Breast epithelium (tissue), 3 donors: ENCODE measurements around the gene OXLD1.

Experiments
- POLR2A ChIP-seq: fragments of 450-650 bp; IDR thresholded peaks from one replicate; pipeline ENCODE4 v1.6.1; 2016; ENCODE audit warnings: antibody characterized with exemption, mild to moderate bottlenecking, moderate library complexity
- TF ChIP-seq, protein P1 (sequence below), 3 donors: fragments of 450-650 bp; IDR thresholded peaks; one replicate each; pipeline ENCODE4 v1.5.1; 2016 to 2017; ENCODE audit warnings: antibody characterized with exemption in 3 of 3, mild to moderate bottlenecking in 3 of 3, moderate library complexity in 3 of 3

DNA sequence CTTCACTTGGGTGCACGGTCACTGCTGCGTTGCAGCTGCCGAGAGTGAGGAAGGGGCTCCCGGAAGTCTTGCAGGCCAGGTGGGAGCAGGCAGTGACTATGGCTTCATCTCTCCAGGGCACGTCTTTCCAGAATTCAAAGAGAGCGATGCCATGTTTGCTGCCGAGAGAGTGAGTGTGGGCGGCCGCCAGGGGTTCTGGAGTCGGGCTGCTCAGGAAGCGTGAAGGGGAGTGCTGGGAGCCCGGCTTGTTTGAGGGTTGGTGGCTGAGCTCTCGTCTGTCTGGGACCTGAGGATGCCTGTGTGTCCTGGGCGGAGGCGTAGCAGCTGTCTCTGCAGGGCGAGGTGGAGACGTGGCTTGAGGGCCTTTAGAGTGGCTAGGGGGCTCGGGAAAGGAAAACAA is 23.7 kb upstream of the OXLD1 start:
- TF ChIP-seq, protein P1, sequence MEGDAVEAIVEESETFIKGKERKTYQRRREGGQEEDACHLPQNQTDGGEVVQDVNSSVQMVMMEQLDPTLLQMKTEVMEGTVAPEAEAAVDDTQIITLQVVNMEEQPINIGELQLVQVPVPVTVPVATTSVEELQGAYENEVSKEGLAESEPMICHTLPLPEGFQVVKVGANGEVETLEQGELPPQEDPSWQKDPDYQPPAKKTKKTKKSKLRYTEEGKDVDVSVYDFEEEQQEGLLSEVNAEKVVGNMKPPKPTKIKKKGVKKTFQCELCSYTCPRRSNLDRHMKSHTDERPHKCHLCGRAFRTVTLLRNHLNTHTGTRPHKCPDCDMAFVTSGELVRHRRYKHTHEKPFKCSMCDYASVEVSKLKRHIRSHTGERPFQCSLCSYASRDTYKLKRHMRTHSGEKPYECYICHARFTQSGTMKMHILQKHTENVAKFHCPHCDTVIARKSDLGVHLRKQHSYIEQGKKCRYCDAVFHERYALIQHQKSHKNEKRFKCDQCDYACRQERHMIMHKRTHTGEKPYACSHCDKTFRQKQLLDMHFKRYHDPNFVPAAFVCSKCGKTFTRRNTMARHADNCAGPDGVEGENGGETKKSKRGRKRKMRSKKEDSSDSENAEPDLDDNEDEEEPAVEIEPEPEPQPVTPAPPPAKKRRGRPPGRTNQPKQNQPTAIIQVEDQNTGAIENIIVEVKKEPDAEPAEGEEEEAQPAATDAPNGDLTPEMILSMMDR (IDR thresholded peaks at IDR 0.05): no peak
- no peak for TF ChIP-seq POLR2A
